Dendritic cell treated with granulocyte-macrophage colony-stimulating factor and Interleukin-4, amounts not matched to agents 40 ng/mL and 50 ng/mL, for 4 days (primary cell): ENCODE results near the gene PLTP.
"Not testable (repeated sequence)": the region's sequence is repeated elsewhere in the genome, so short reads cannot be mapped to it uniquely, and the experiment has no call there.

ENCODE experiments used
- H3K27ac Mint-ChIP-seq: one replicate; pipeline ENCODE4 v1.8.0; 2022; ENCODE audit warnings: mild to moderate bottlenecking, mixed read lengths
- H3K27me3 Mint-ChIP-seq: one replicate; pipeline ENCODE4 v1.8.0; 2022; ENCODE audit warnings: mild to moderate bottlenecking, mixed read lengths
- H3K36me3 Mint-ChIP-seq: one replicate; pipeline ENCODE4 v1.8.0; 2022; ENCODE audit warnings: low read depth, mixed read lengths
- H3K4me1 Mint-ChIP-seq: one replicate; pipeline ENCODE4 v1.8.0; 2022; ENCODE audit warnings: low read depth, mixed read lengths
- H3K4me3 Mint-ChIP-seq: one replicate; pipeline ENCODE4 v1.8.0; 2022; ENCODE audit warnings: mild to moderate bottlenecking, moderate library complexity, mixed read lengths
- H3K9me3 Mint-ChIP-seq: one replicate; pipeline ENCODE4 v1.8.0; 2022; ENCODE audit warnings: mixed read lengths
- intact Hi-C: fragments of 100-400 bp; cut with micrococcal nuclease; formaldehyde crosslinking; loops from one replicate; pipeline ENCODE4 v1.15.0; 2022

PLTP gene

DNA sequence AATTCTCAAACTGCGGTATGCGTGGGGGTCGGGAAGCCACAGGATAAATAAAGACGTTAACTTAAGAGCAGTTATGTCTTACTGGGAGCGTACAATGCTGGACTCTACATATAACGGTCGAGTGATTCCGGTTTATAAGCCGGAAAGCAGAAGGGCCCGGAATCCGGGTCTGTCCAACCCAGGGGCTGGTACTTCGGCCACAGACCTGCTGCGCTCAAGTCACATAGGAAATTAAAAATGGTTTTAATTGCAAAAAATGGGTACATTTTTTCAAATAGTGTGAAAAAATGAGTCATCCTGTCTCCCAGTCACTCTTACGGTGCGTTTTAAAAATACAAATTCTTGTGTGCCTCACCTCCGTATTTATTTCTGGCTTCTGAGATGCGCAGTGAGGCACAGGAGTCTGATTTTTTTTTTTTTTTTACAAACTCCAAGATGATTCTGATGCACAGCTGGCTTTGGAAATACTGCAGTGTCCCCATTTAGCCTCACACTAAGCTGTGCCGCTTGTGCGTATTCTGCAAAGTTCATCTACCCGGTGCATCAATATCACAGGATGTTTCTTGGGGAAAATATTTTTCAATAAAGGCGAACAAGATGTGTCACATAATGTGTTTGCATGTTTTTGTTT lies 23.6 kb upstream of the PLTP start:
- no peaks in the 10 kb centered on the region for H3K27me3 Mint-ChIP-seq
- H3K4me3 Mint-ChIP-seq, result peak overlapping the region; percentile 88
- peaks cover 65% of the 10 kb centered on the region for H3K36me3 Mint-ChIP-seq
- peak overlapping the region; percentile 100 for H3K27ac Mint-ChIP-seq
- no peaks in the 10 kb centered on the region for H3K9me3 Mint-ChIP-seq
- intact Hi-C loops, result loop anchor here (1.0 kb wide), 2 partner anchors 25 to 78 kb away; partner anchors contain the start of genes ACOT8 and ZSWIM3
- H3K4me1 Mint-ChIP-seq, result peaks cover 18% of the 10 kb centered on the region

DNA sequence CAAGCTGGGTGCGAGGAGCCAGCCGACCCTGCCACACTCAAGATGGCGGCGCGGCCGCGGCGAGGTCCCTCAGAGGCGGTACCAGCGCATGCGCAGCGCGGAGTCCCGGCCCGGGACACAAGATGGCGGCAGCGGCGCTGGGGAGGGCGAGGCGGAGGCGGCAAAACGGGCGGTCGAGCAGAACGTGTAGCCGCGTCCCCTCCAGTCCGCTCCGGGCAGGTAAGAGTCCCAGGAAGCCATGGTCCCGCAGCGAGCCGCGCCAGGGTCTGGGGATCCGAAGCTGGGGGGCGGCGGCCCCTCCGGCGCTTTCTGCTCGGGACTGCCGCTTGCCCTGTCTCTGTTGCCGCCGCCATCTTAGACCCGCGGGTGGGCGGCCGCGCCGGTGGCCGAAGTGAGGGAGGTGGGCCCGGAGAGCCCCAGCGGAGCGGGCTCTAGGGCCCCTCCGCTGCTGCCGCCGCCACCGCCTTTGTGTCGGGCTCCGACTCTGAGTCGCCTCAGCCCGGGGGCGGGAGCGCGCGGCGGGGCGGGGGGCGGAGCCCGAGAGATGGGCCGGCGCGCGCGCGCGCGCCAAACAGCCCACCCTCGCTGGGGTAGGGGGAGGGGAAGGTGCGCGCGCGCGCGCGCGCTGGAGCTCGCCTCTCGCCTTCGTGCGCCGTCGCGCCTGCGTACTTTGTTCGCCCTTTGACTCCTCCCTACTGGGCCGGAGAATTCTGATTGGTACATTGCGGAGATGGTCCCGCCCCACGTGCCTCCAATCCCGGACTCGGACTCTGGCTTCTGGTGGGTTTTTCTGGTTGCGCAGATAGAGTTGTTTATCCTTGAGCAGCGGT lies 22.8 kb upstream of the PLTP start, which contains the start of gene PCIF1:
PCIF1 (plus strand) TSS at position 98 of the 830 bp plus-strand sequence. CDS start 4,317 bp downstream, outside the sequence.
- H3K4me1 Mint-ChIP-seq, result peaks cover 18% of the 10 kb centered on the region
- peaks cover 58% of the 10 kb centered on the region for H3K36me3 Mint-ChIP-seq
- peak within 1 kb of the TSS; percentile 100 for H3K27ac Mint-ChIP-seq
- no peaks in the 10 kb centered on the region for H3K9me3 Mint-ChIP-seq
- intact Hi-C loops, result loop anchor here (1.0 kb wide), 3 partner anchors 24 to 78 kb away; partner anchors contain the start of genes ACOT8 and ZSWIM3
- H3K27me3 Mint-ChIP-seq, result no peaks in the 10 kb centered on the region
- peak within 1 kb of the TSS; percentile 99 for H3K4me3 Mint-ChIP-seq

DNA sequence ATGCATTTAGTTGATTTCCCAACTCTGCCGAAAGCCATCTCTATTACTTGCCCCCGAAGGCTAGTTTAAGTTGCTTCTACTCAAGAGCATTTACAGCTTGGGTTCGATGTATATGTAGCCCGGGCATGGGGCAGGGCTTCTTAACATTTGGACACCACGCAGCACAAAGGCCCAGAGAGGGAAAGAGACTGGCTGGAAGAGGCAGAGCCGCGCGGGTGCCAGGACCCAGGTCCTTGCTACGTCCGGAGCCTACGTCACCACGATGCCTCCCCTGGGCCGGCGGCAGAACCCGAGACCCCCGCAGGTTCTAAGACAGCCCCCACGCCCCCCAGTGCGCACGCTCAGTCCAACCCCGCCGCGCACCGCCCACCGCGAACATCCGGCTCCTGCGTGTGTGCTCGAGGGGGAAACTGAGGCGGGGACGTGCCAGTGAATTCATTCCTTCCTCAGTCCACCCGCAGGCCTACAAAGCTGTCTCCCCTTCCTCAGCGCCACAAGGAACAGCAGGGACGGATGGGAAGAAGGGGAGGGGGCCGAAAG lies 22.2 kb upstream of the PLTP start:
- peak overlapping the region; percentile 100 for H3K27ac Mint-ChIP-seq
- no peaks in the 10 kb centered on the region for H3K9me3 Mint-ChIP-seq
- H3K4me1 Mint-ChIP-seq, result peaks cover 18% of the 10 kb centered on the region
- H3K27me3 Mint-ChIP-seq, result no peaks in the 10 kb centered on the region
- H3K4me3 Mint-ChIP-seq, result peak overlapping the region; percentile 99
- H3K36me3 Mint-ChIP-seq, result peaks cover 51% of the 10 kb centered on the region
- intact Hi-C loops, result loop anchor here (1.0 kb wide), 1 partner anchor 44 kb away; no protein-coding TSS in a partner anchor

DNA sequence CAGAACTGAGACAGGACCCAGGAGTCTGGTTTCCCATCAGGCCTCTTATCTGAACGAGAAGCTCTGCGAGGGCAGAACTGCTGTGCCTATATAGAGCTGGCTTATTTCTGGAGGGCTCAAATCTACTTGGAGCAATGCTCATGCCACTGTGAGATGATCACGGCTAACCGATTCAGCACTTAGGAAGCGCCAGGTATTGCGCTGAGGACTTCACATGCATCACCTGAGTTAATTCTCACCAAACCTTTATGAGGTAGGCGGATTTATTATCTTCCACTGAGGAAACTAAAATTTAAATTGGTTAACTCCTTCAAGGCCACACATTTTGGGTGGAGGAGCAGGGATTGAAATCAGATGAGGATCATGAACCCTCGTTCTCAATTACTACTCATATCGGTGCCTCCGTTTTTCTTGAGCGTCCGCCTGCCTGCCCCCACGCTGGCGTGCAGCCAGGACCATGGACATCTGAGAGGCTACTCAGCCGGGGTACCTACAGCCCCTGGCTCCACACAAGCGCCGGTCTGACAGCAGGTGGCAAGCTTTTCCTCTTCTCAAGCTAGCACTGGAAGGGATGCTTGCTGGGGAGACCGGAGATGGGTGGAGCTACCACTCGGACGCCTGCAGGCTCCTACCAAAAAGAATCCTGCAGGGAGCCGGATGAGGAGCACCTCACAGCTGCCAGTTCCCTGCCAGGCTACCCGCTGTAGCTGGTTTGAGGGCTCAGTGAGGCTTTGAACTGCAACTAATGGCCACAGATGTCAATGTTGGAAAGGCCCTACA lies 21.5 kb upstream of the PLTP start:
- H3K4me3 Mint-ChIP-seq, result peak overlapping the region; percentile 99
- peaks cover 15% of the 10 kb centered on the region for H3K4me1 Mint-ChIP-seq

DNA sequence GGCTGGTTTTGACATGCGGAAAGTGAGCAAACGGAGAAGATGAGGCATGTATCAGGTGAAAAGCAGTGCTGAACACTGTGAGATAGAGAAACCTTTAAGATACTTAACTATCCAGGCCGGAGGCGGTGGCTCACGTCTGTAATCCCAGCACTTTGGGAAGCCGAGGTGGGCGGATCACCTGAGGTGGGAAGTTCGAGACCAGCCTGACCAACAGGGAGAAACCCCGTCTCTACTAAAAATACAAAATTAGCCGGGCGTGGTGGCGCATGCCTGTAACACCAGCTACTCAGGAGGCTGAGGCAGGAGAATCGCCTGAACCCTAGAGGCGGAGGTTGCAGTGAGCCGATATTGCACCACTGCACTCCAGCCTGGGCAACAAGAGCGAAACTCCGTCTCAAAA lies 19.7 kb upstream of the PLTP start:
- H3K4me1 Mint-ChIP-seq, result peaks cover 17% of the 10 kb centered on the region
- intact Hi-C loops, H3K27me3 Mint-ChIP-seq: not testable (repeated sequence)

More for the DNA sequence above, 21.5 kb upstream of the PLTP start:
- peaks cover 44% of the 10 kb centered on the region for H3K36me3 Mint-ChIP-seq
- intact Hi-C loops, result loop anchor here (1.0 kb wide), 1 partner anchor 43 kb away; no protein-coding TSS in a partner anchor
- H3K27me3 Mint-ChIP-seq, result no peaks in the 10 kb centered on the region
- peak overlapping the region; percentile 100 for H3K27ac Mint-ChIP-seq
- no peaks in the 10 kb centered on the region for H3K9me3 Mint-ChIP-seq

DNA sequence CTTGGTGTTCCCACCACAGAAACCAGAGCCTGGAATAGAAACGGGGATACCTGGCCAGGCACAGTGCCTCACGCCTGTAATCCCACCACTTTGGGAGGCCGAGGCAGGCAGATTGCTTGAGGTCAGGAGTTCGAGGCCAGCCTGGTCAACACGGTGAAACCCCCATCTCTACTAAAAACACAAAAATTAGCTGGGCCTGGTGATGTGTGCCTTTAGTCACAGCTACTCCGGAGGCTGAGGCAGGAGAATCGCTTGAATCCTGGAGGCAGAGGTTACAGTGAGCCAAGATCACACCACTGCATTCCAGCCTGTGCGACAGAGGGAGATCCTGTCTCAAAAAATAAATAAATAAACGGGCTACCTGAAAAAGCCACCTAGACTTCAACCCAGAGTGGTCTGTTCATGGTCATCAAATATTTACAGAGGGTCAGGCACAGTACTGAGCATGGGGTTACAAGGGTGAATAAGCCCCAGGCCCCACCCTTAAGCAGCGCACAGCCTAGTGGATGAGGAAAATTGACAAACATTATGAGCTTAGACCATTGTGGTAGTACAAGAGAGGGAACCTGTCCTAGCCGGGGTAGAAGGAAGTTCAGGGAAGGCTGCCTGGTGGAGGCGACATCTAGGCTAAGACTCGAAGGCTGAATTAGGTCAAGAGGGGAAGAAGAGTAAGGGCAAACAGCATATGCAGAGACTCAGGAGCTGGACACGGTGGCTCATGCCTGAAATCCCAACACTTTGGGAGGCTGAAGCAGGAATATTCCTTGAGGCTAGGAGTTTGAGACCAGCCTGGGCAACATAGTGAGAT lies 15.3 kb upstream of the PLTP start:
- no peak overlapping the region for H3K4me3 Mint-ChIP-seq
- H3K27me3 Mint-ChIP-seq, result peaks cover 10% of the 10 kb centered on the region
- H3K27ac Mint-ChIP-seq, result peak overlapping the region; percentile 23
- H3K4me1 Mint-ChIP-seq, result peaks cover 32% of the 10 kb centered on the region
- H3K36me3 Mint-ChIP-seq, result peaks cover 4% of the 10 kb centered on the region
- no peaks in the 10 kb centered on the region for H3K9me3 Mint-ChIP-seq
- intact Hi-C loops, result no loop called here

More for the DNA sequence above, 19.7 kb upstream of the PLTP start:
- not testable (repeated sequence) for H3K9me3 Mint-ChIP-seq, H3K4me3 Mint-ChIP-seq, H3K27ac Mint-ChIP-seq
- H3K36me3 Mint-ChIP-seq, result peaks cover 28% of the 10 kb centered on the region

DNA sequence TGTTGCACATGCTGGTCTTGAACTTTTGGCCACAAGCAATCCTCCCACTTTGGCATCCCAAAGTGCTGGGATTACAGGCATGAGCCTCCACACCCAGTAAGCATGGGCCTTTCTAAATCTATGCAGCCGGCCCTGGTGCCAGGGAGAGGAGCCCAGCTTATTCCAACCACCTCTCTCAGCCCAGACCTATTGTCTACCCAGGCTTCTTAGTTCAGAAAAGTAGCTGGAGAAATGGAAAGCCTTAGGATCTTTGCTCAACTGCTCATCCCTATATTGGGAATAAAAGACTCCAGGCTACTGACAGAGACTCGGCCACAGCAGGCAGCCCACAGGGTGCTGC lies 14.7 kb upstream of the PLTP start:
- intact Hi-C loops, result no loop called here
- peaks cover 35% of the 10 kb centered on the region for H3K4me1 Mint-ChIP-seq
- H3K9me3 Mint-ChIP-seq, result no peaks in the 10 kb centered on the region
- peaks cover 15% of the 10 kb centered on the region for H3K27me3 Mint-ChIP-seq
- no peak overlapping the region for H3K4me3 Mint-ChIP-seq
- H3K36me3 Mint-ChIP-seq, result no peaks in the 10 kb centered on the region
- peak overlapping the region; percentile 23 for H3K27ac Mint-ChIP-seq

DNA sequence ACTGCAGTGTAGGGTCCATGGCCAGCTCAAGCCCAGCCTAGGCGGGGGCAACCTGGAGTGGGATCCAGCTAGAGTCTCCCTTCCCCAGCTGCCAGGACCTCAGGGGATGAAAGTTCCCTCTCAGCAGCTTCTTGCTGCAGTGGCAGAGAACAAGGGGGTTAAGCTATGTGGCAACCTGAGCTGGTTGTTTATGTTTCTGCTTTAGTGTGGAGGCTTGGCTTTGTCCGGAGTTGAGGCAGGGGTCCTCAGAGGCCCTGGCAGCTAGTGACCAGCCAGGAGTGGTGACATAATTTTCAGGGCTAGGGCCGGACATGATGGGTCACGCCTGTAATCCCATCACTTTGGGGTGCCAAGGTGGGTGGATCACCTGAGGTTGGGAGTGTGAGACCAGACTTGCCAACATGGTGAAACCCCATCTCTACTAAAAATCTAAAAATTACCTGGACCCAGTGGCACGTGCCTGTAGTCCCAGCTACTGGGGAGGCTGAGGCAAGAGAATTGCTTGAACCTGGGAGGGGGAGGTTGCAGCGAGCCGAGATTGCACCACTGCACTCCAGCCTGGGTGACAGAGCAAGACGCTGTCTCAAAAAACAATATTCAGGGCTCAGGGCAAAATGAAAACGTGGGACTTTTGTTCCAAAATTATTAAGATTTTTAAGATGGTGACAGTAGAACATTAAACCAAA lies 14.0 kb upstream of the PLTP start:
- peak overlapping the region; percentile 90 for H3K27ac Mint-ChIP-seq
- H3K9me3 Mint-ChIP-seq, result no peaks in the 10 kb centered on the region
- H3K36me3 Mint-ChIP-seq, result no peaks in the 10 kb centered on the region
- H3K4me3 Mint-ChIP-seq, result no peak overlapping the region
- peaks cover 42% of the 10 kb centered on the region for H3K4me1 Mint-ChIP-seq
- intact Hi-C loops, result no loop called here
- peaks cover 18% of the 10 kb centered on the region for H3K27me3 Mint-ChIP-seq

DNA sequence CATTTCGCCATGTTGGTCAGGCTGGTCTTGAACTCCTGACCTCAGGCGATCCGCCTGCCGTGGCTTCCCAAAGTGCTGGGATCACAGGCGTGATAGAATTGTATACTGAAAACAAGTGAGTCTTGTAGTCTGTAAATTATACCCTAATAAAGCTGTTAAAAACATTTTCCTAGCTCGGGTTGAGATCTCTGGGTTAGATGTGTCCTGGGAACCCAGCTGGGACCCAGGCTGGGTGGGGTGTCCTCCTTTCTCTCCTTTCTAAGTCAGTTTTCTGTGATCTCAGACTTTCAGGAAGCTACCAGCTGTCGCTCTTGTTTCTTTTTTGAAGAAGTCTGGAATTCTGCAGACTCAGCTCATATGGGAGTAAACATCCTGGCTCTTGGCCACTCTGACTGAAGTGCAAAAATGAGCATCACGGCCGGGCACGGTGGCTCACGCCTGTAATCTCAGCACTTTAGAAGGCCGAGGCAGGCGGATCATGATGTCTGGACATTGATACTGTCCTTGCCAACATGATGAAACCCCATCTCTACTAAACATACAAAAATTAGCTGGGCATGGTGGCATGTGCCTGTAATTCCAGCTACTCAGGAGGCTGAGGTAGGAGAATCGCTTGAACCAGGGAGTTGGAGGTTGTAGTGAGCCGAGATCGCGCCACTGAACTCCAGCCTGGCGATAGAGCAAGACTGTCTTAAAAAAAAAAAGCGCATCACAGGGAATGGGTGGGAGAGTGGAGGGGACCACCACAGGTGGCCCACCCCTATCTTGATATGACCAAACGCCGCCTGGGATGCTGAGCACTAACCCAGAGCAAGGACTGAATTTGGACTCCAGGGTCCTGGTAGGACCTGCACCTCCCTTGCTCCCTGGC lies 12.7 kb upstream of the PLTP start:
- Mint-ChIP-seq H3K36me3 (no peaks in the 10 kb centered on the region), H3K4me1 (peaks cover 55% of the 10 kb centered on the region), H3K27me3 (peaks cover 18% of the 10 kb centered on the region), H3K9me3 (no peaks in the 10 kb centered on the region), H3K27ac (peak overlapping the region; percentile 90), H3K4me3 (peak overlapping the region; percentile 53)
- intact Hi-C loops, result no loop called here

DNA sequence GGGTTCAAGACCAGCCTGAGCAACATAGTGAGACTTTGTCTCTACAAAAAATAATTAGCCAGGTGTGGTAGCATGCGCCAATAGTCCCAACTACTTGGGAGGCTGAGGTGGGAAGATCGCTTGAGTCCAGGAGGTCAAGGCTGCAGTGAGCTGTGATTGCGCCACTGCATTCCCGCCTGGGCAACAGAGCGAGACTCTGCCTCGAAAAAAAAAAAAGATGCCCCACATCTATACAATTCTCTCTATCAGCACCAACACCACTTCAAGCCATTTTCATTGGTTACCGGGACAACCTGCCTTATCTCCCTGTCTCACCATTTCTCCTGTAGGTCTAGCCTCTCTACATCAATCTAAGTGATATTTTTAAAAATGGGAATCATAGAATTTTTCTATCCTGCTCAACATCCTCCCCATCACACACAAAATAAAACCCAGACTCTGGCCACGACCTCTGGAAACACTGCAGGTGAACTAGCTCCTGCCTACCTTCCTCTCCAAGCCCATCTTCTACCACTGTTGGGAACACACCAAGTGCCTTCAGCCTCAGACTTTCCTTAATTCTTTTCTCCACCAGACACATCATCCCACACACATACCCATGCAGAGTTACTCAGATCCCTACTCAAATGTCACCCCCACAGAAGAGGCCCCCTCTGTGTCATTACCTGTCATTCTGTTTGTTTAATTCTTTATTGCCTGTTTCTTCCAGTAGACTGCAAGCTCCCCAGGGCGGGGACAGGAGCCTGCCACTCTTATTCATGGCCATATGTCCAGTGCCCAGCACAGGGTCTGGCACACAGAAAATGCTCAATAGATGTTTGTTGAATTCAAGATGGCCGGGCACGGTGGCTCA lies 9.6 kb upstream of the PLTP start:
- intact Hi-C loops, result no loop called here
- Mint-ChIP-seq H3K4me3 (no peak overlapping the region), H3K27ac (peak overlapping the region; percentile 59)

More for the DNA sequence above, 9.6 kb upstream of the PLTP start:
- Mint-ChIP-seq H3K9me3 (no peaks in the 10 kb centered on the region), H3K4me1 (peaks cover 59% of the 10 kb centered on the region), H3K36me3 (no peaks in the 10 kb centered on the region), H3K27me3 (peaks cover 18% of the 10 kb centered on the region)
